WERI-Rb-1 (cell line): Measurements from ENCODE around the gene RIPK3.

Experiments
- DNase-seq: peaks from one replicate; pipeline ENCODE4 v3.0.0-alpha.2; 2020
- H3K27ac ChIP-seq: fragments of 250-450 bp; sonication (Bioruptor Pico); 2 replicates; pipeline ENCODE4 v1.5.1; 2020; ENCODE audit warnings: mild to moderate bottlenecking, moderate library complexity
- H3K27me3 ChIP-seq: fragments of 250-450 bp; sonication (Bioruptor Pico); 2 replicates; pipeline ENCODE4 v1.5.1; 2021; ENCODE audit warnings: mild to moderate bottlenecking, low read depth, moderate library complexity; ENCODE audit not compliant: insufficient read depth, severe bottlenecking
- H3K36me3 ChIP-seq: fragments of 250-450 bp; sonication (Bioruptor Pico); 2 replicates; pipeline ENCODE4 v1.5.1; 2020; ENCODE audit warnings: mild to moderate bottlenecking, moderate library complexity
- H3K4me3 ChIP-seq: 2 replicates; pipeline ENCODE4 v1.5.1; 2011; ENCODE audit warnings: low read depth, mild to moderate bottlenecking, control low read depth, low read length
- H3K9me3 ChIP-seq: fragments of 250-450 bp; sonication (Bioruptor Pico); 2 replicates; pipeline ENCODE4 v1.5.1; 2021; ENCODE audit warnings: mild to moderate bottlenecking, moderate library complexity; ENCODE audit not compliant: severe bottlenecking
- TF ChIP-seq, protein P1 (sequence below): IDR thresholded peaks from 2 replicates; pipeline ENCODE4 v1.5.1; 2011; ENCODE audit warnings: low read depth, mild to moderate bottlenecking, control low read depth, inconsistent platforms, low read length

RIPK3 gene

DNA sequence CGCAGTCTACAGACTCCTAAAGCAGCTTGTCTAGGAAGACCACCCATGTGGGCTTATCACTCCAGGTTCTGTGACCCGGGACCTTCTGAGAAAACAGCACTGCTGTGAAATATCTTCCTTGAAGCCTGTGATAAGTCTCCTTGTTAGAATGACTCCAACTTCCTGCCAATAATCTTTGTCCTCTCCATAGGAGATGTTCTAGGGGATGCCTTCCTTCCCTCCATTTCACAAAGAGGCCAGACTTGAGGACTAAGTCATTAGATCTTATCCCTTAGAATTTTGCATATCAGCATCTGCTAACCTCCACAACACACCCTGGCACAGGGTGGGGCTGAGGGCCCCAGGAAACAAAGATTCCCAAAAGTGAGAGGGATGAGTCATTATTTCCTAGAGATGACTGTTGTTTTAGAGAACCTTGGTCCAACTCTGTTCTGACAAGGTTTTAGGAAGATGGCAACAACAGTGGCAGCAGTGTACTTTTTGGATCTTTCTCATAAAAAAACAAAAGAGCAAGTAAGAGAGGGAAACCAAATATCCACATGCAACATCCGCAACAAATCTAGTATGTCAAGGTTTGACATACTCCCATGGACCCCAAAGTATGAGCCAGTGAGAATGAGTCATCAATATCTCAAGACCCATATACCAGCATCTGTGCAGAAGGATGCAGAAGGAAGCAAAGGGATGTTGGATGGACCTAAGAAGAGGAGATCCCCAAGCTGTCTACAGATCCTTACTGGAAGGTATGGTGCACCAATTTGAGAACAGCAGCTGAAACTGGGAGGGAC is 22.5 kb downstream of the RIPK3 start:
- TF ChIP-seq, protein P1, sequence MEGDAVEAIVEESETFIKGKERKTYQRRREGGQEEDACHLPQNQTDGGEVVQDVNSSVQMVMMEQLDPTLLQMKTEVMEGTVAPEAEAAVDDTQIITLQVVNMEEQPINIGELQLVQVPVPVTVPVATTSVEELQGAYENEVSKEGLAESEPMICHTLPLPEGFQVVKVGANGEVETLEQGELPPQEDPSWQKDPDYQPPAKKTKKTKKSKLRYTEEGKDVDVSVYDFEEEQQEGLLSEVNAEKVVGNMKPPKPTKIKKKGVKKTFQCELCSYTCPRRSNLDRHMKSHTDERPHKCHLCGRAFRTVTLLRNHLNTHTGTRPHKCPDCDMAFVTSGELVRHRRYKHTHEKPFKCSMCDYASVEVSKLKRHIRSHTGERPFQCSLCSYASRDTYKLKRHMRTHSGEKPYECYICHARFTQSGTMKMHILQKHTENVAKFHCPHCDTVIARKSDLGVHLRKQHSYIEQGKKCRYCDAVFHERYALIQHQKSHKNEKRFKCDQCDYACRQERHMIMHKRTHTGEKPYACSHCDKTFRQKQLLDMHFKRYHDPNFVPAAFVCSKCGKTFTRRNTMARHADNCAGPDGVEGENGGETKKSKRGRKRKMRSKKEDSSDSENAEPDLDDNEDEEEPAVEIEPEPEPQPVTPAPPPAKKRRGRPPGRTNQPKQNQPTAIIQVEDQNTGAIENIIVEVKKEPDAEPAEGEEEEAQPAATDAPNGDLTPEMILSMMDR, result no peak
- Histone ChIP-seq H3K36me3 (no peaks in the 10 kb centered on the region), H3K4me3 (no peak overlapping the region), H3K27me3 (no peaks in the 10 kb centered on the region), H3K27ac (no peak overlapping the region), H3K9me3 (no peaks in the 10 kb centered on the region)
- DNase-seq, result no peak

GRCh38 chr14:24316597-24316950 is 23.2 kb downstream of the RIPK3 start:
- Histone ChIP-seq H3K4me3 (no peak overlapping the region), H3K27me3 (no peaks in the 10 kb centered on the region), H3K9me3 (no peaks in the 10 kb centered on the region), H3K27ac (no peak overlapping the region), H3K36me3 (no peaks in the 10 kb centered on the region; the same call in 1 of the 2 replicates)
- no peak for DNase-seq
- TF ChIP-seq, protein P1, result no peak

GRCh38 chr14:24315807-24316596 is 23.8 kb downstream of the RIPK3 start:
- Histone ChIP-seq H3K4me3 (no peak overlapping the region), H3K9me3 (no peaks in the 10 kb centered on the region), H3K36me3 (no peaks in the 10 kb centered on the region; the same call in 1 of the 2 replicates), H3K27me3 (no peaks in the 10 kb centered on the region), H3K27ac (no peak overlapping the region)
- TF ChIP-seq, protein P1, result no peak
- no peak for DNase-seq

DNA sequence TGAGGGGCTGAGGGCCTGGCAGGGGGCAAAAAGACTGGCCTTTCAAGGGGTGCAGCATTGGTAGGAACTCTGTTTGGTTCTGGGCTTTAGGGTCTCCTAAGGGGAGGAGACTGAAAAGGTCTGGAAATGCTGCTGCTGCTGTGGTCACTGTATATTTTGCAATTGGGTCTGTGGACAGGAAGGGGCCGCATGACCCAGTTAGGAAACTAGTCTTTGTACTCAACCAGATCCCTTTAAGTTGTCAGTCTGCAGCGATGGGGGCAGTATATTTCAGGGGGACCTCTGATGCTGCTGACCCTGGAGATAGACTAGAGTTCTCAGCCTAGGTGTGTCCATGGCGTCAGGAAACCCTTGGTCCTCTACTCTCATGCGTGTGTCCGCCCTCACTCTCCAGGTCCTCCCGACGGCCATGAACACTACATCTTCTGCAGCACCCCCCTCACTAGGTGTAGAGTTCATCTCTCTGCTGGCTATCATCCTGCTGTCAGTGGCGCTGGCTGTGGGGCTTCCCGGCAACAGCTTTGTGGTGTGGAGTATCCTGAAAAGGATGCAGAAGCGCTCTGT is 24.5 kb downstream of the RIPK3 start:
- TF ChIP-seq, protein P1, result no peak
- H3K27ac ChIP-seq, result no peak overlapping the region
- H3K27me3 ChIP-seq, result no peaks in the 10 kb centered on the region
- H3K4me3 ChIP-seq, result no peak overlapping the region
- H3K9me3 ChIP-seq, result no peaks in the 10 kb centered on the region
- no peak for DNase-seq
- H3K36me3 ChIP-seq, result no peaks in the 10 kb centered on the region; the same call in none of the 2 replicates

DNA sequence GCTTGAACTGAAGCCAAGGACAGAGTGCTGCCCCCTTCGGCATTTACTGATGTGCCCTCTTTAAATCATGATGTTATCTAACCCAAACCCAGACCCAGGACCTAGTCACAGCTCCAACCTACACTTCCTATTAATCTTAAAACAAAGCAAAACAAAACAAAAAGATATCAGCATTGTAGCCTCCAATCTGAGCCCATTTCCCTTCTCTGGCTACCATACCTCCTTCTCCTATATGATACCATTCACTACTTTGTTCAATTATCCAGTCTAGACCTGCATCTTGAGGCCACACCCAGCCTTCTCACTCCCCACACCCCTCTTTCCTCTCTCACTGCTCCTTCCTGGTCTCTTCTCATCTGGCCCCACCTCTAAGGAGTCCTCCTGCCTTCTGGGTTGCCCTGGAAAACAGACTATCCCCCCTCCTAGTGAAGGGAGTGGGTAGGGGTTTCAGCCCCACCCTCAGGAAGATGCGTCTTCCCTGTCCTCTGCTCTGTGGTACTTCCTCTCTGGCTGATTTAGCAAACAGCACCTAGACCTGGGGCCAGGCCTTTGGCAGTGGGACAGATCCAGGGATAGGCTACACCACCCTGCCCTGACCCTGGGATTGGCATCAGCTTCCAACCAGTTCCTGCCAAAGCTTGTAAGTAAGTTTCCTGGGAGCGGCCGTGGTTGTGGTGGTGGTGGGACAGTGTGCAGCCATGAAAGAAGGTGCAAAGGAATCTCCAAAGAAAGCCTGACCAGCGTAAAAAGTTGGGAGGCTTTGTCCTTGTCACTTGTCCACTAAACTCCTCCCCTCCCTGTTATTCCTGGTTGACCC is 25.2 kb downstream of the RIPK3 start:
- DNase-seq, result no peak
- Histone ChIP-seq H3K9me3 (no peaks in the 10 kb centered on the region), H3K27me3 (no peaks in the 10 kb centered on the region), H3K36me3 (peaks cover 4% of the 10 kb centered on the region), H3K4me3 (no peak overlapping the region), H3K27ac (no peak overlapping the region)
- TF ChIP-seq, protein P1, result no peak
